ENCODE measurements around the gene ACOX2.

ACOX2 gene

DNA sequence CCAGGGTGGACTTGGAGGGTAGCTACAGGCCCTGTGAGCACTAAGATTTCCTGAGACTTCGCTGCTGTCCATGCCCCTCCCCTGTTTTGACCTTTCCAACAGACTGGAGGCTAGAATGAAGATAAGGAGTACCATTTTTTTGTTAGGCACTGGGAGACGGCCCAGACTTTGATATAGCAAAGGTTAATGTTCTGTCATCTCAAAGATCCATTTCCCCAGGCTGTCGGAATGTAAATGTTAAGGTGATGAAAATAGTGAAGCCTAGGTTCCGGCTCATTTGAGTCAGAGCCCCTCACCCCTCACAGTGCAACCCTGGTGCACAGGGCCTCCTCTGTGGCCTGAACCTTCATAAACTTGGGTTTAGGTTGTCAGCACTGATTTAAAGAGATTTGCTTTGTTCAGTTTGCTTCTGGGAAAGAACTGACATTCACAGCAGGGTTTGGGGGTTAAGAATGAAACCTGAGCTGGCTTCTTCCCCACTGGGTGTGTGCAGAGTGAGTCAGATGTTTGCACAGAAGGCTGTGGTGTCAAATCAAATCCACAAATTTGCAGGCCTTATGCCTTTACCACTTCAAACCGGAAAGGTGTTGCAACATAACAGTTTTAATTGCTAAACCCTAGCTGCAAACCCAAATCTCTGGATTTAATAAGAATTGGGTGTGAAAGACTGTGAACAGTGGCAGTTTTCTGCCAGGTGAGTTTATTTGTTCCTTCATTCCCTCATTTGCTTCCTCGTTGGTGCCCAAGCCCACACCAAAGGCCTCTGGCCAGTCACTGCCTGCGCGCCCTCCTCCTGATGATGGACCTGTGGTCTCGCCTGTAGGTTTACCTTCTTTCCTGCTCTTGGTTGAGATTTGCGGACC, 65.7 kb downstream of the ACOX2 start:
- peak in 1 of 2 donors; percentile 4 for DNase-seq (ENCODE audit: low read depth in 2 of 2)

DNA sequence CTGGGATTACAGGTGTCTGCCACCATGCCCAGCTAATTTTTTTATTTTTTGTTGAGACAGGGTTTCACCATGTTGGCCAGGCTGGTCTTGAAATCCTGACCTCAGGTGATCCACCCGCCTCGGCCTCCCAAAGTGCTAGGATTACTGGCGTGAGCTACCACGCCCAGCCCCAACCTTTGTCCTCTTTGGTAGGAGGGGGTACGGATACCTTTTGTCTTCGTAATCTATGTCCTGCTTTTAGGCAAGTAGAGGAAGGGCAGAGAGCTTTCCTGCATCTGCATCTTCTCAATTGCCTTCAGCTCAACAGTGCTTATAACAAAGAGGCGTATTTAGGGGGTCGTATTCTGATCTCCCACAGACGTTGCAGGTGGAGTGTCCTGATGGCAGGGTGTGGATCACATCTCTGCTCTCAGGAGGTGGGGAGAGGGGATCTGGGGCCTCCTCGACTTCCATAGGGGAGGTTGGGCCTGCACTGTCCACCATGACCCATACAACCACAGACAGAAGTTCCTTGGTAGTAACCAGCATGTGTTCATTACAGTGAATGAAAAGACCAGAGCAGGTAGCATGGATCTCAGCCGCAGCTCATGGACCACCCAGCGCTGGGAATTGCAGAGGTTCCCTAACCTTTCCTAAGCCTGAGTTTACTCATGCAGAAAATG, 66.5 kb downstream of the ACOX2 start:
- no peak for DNase-seq (ENCODE audit: low read depth in 2 of 2)

DNA sequence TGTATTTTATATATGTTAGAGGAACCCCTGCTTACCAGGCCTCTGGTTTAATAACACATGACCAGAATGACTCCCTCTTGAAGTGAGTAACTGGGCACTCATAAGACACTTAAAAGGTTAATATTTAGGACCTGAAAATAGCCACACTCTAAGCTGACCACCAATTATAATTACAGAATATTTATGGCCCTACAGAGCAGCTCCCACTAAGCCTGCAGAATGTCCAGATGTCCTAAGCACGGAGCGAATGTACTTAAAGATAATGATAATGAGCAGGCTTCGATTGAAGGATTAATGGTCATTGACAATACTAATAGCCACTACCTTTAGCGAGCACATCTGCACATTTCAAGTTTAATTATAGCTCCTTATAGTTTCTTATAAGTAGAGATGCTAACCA, 67.9 kb downstream of the ACOX2 start:
- no peak for DNase-seq (ENCODE audit: low read depth in 2 of 2)

DNA sequence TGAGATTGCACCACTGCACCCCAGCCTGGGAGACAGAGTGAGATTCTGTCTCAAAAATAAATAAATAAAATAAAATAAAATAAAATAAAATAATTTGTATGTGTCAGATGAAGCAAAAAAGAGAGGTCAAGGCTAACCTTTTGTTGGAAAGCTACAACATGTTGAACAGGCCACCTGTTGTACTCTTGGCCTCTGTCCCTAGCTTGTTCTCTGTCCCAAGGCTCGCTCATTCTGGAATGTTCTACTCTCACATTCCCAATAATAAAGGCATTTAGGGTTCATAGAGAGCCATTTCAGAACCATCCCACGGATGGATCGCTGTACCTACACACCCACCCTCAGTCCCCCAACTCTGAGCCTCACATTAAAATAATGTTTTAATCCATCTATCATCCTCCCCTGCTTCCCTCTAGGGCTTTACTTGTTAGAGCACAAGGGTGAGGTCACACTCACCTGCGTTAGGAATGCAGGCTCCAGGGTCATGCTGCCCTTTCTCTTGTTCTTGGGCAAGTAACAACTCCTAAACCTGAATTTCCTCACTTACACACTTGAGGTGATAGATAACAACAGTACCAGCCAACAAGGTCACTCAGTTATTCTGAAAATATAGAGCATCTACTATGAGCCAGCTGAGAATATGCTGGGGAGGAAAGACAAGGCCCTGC, 70.0 kb downstream of the ACOX2 start:
- DNase-seq (ENCODE audit: low read depth in 2 of 2), result no peak

DNA sequence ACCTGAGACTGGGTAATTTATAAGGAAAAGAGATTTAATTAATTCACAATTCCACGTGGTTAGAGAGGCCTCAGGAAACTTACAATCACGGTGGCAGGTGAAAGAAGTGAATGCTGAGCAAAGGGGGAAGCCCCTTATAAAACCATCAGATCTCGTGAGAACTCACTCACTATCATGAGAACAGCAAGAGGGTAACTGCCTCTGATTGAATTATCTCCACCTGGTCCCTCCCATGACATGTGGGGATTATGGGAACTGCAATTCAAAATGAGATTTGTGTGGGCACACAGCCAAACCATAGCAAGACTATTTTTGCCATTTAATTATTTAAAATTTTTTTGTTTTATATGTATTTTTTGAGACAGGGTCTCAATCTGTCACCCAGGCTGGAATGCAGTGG, 72.1 kb downstream of the ACOX2 start:
- DNase-seq (ENCODE audit: low read depth in 2 of 2), result no peak

DNA sequence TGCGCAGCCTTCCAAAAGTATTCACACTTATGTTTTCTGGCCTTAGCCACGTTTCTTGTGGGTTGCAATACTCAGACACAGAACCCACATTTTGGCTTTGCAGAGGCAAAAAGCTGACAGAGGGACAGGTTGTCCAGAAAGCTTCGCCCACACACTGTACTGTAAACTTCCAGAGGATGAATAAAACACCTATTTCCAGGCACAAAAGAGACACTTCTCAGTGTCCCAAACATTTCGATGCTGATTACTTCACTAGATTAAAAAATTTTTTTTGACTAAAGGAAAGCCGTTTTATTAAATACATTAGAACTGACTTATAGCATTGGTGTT, 73.1 kb downstream of the ACOX2 start:
- DNase-seq (ENCODE audit: low read depth in 2 of 2), result no peak

DNA sequence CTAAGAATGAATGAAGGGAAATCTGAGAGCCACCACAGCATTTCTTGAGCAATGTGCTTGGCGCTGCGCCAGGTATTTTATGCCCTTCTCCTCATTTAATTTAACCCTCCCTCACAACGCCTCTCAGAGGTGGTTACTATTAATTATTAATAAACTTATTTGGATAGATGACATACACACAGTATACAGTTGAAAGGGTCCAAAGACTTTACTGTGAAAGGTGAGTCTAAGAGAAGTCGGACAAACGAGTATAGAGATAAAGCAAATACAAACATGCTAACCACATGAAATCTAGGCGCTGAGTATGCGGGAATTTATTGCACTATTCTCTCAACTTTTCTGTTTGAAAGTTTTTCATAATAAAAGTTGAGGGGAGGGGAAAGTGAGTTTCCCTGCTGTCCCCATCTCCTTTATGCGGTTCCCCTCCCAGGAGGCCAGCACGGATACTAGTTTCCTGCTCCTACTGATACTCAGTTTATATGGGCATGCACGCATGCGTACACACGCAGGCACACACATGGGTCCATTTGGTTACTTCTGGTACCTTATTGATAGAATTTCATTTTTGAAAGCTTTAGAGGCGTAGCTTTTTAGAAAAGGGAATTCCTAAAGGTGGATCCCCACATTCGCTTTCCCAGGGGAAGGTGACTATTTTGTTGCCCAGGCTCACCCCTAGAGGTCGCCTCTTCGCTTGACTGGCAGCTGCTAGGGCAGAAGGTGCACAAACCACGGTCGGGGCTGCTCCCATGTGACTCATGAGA, 73.6 kb downstream of the ACOX2 start:
- DNase-seq (ENCODE audit: low read depth in 2 of 2), result peak; percentile 63 to 65

DNA sequence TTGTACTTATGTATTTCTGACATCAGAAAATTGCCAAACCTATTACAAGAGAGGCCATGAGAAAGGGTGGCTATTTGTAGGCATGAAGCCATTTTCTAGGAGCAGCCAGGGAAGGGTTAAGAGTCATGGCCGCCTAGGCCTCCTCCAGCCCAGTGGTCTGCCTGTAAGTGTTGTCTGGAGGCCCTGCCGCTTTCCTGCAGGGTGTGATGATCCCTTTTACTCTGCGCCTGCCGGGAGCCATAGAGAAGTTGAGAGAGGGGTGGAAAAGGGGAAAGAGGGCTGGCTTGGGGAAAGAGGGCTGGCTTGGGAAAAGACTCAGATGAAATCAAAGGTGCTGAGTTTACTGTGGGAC, 74.2 kb downstream of the ACOX2 start:
- no peak for DNase-seq (ENCODE audit: low read depth in 2 of 2)

DNA sequence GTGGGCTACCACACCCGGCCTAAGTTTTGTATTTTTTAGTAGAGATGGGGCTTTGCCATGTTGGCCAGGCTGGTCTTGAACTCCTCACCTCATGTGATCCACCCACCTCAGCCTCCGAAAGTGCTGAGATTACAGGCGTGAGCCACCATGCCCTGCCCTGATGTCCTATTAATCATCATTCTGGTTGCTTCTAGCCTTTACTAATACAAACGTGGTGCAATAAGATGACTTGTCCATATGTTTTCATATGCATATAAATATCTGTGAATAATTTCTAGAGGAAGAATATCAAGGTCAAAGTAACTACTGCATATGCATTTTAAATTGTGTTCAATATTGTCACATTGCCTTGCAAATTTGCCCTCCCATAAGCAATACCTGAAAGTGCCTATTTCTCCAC, 77.8 kb downstream of the ACOX2 start:
- no peak for DNase-seq (ENCODE audit: low read depth in 2 of 2)

Data from stimulated activated CD4-positive, alpha-beta T cell treated with anti-CD3 and anti-CD28 coated beads, Interleukin-1b, Interleukin-23, amount 100 ng/mL, for 4 hours (primary cell).